SU-DHL-6 (cell line): ENCODE measurements around the gene ESYT1.

ENCODE experiments used
- H2AFZ ChIP-seq: fragments of 200-600 bp; sonication (generic); 2 replicates; pipeline ENCODE4 v1.6.1; 2014; ENCODE audit warnings: low read depth, mild to moderate bottlenecking, moderate library complexity, mixed read lengths, antibody characterized with exemption, low read length; ENCODE audit not compliant: severe bottlenecking
- H3F3A ChIP-seq: fragments of 200-600 bp; shearing (Covaris generic); 2 replicates; pipeline ENCODE4 v1.6.0; 2016; ENCODE audit warnings: antibody characterized with exemption, mild to moderate bottlenecking; ENCODE audit not compliant: insufficient read depth
- H3K27ac ChIP-seq: fragments of 200-600 bp; sonication (generic); 2 replicates; pipeline ENCODE4 v1.5.1; 2016; ENCODE audit warnings: low read depth, mild to moderate bottlenecking, low read length, moderate library complexity, mixed read lengths
- H3K27me3 ChIP-seq: fragments of 200-600 bp; sonication (generic), shearing (Covaris generic); 2 replicates; pipeline ENCODE4 v1.6.0; 2014; ENCODE audit warnings: mild to moderate bottlenecking, low read length
- H3K36me3 ChIP-seq: fragments of 200-600 bp; sonication (generic); 2 replicates; pipeline ENCODE4 v1.6.1; 2014; ENCODE audit warnings: mild to moderate bottlenecking, low read length, mixed read lengths
- H3K4me2 ChIP-seq: fragments of 300-600, 200-600 bp; shearing (Covaris generic), sonication (generic); 2 replicates; pipeline ENCODE4 v1.6.0; 2014; ENCODE audit warnings: low read length, low read depth, mild to moderate bottlenecking; ENCODE audit not compliant: poor library complexity, severe bottlenecking
- H3K4me3 ChIP-seq: fragments of 200-600 bp; sonication (generic); 2 replicates; pipeline ENCODE4 v1.5.1; 2014; ENCODE audit warnings: antibody characterized with exemption, low read length, mild to moderate bottlenecking, mixed read lengths; ENCODE audit not compliant: insufficient read depth, poor library complexity, severe bottlenecking
- H3K79me2 ChIP-seq: fragments of 200-600 bp; sonication (generic); 2 replicates; pipeline ENCODE4 v1.6.1; 2014; ENCODE audit warnings: mild to moderate bottlenecking, low read length, moderate library complexity; ENCODE audit not compliant: insufficient read depth
- H3K9ac ChIP-seq: fragments of 200-600 bp; sonication (generic); 2 replicates; pipeline ENCODE4 v1.7.0; 2014; ENCODE audit warnings: mild to moderate bottlenecking, low read length
- H3K9me2 ChIP-seq: fragments of 200-600 bp; sonication (generic); replicated peaks from 2 replicates; pipeline ENCODE4 v1.6.1; 2014; ENCODE audit warnings: low read length; ENCODE audit not compliant: insufficient read depth
- H3K9me3 ChIP-seq: fragments of 200-600 bp; sonication (generic); 2 replicates; pipeline ENCODE4 v1.6.1; 2014; ENCODE audit warnings: low read length, mixed read lengths; ENCODE audit not compliant: insufficient read depth
- H4K20me1 ChIP-seq: fragments of 200-600 bp; sonication (generic); 2 replicates; pipeline ENCODE4 v1.6.1; 2014; ENCODE audit warnings: low read depth, mild to moderate bottlenecking, antibody characterized with exemption, low read length, moderate library complexity, mixed read lengths
- CTCF ChIP-seq: fragments of 200-600 bp; sonication (generic); IDR thresholded peaks from one replicate; pipeline ENCODE4 v1.5.1; 2017; ENCODE audit warnings: antibody characterized with exemption, mild to moderate bottlenecking, low read length, moderate library complexity; ENCODE audit not compliant: insufficient read depth, poor library complexity, severe bottlenecking
- EZH2phosphoT487 ChIP-seq: fragments of 200-600 bp; sonication (generic), shearing (Covaris generic); conservative IDR thresholded peaks from 2 replicates; pipeline ENCODE4 v1.6.1; 2018; ENCODE audit warnings: mild to moderate bottlenecking, antibody characterized with exemption, low read length, moderate library complexity, mixed read lengths

The ESYT1 gene

GRCh38 chr12:56153678-56154065 lies 25.6 kb downstream of the ESYT1 start:
- Histone ChIP-seq H2AFZ (no peak overlapping the region), H3K36me3 (no peaks in the 10 kb centered on the region), H3K4me3 (no peak overlapping the region), H3K79me2 (peaks cover 12% of the 10 kb centered on the region), H3K4me2 (peak overlapping the region; percentile 80), H3K27me3 (no peaks in the 10 kb centered on the region), H3F3A (peaks cover 18% of the 10 kb centered on the region), H3K9me2 (no peaks in the 10 kb centered on the region), H4K20me1 (no peaks in the 10 kb centered on the region), H3K9ac (peak overlapping the region; percentile 77), H3K27ac (no peak overlapping the region), H3K9me3 (no peaks in the 10 kb centered on the region)
- TF ChIP-seq EZH2phosphoT487 (no peak), CTCF (no peak)

GRCh38 chr12:56154246-56154771 lies 26.2 kb downstream of the ESYT1 start:
- Histone ChIP-seq H3K27ac (no peak overlapping the region), H4K20me1 (no peaks in the 10 kb centered on the region), H3K4me3 (no peak overlapping the region), H3K9me2 (no peaks in the 10 kb centered on the region), H3K36me3 (no peaks in the 10 kb centered on the region), H3K79me2 (peaks cover 18% of the 10 kb centered on the region), H3K4me2 (peak overlapping the region; percentile 80), H3F3A (peaks cover 24% of the 10 kb centered on the region), H3K9me3 (no peaks in the 10 kb centered on the region), H2AFZ (no peak overlapping the region), H3K27me3 (no peaks in the 10 kb centered on the region), H3K9ac (peak overlapping the region; percentile 77)
- TF ChIP-seq CTCF (no peak), EZH2phosphoT487 (no peak)

GRCh38 chr12:56154818-56155217 lies 26.8 kb downstream of the ESYT1 start:
- Histone ChIP-seq H3K36me3 (no peaks in the 10 kb centered on the region), H3K4me2 (no peak overlapping the region), H4K20me1 (no peaks in the 10 kb centered on the region), H3K4me3 (no peak overlapping the region), H3K9me3 (no peaks in the 10 kb centered on the region), H3K27ac (no peak overlapping the region), H3K27me3 (no peaks in the 10 kb centered on the region), H3K9me2 (no peaks in the 10 kb centered on the region), H2AFZ (no peak overlapping the region), H3K9ac (0 out of 2 replicates have a peak overlapping the region, but pooled peaks have one; percentile 77), H3F3A (peaks cover 26% of the 10 kb centered on the region), H3K79me2 (peaks cover 23% of the 10 kb centered on the region)
- TF ChIP-seq CTCF (no peak), EZH2phosphoT487 (no peak)
